Stimulated activated naive B cell treated with anti-CD40 and anti-IgM and Interleukin-4, amounts not matched to agents 10 μg/mL and 1 μg/mL and 100 μg/mL, for 72 hours (primary cell): ENCODE results near the gene CPA4.

ENCODE experiments used
- ATAC-seq, 2 donors: fragments of 150-1000 bp; cut with Tn5 transposase; replicated peaks; 2 replicates each; pipeline ENCODE4 v1.10.0; 2021; ENCODE audit warnings: moderate library complexity in 1 of 2
- DNase-seq: peaks from one replicate; pipeline ENCODE4 v3.0.0; 2021
- H3K27ac Mint-ChIP-seq: one replicate; pipeline ENCODE4 v1.8.0; 2022; ENCODE audit warnings: mild to moderate bottlenecking, mixed read lengths
- H3K27me3 Mint-ChIP-seq, 2 donors: one replicate each; pipeline ENCODE4 v1.8.0; 2022; ENCODE audit warnings: mixed read lengths in 2 of 2
- H3K36me3 Mint-ChIP-seq, 2 donors: one replicate each; pipeline ENCODE4 v1.8.0; 2022; ENCODE audit warnings: mixed read lengths in 2 of 2, mild to moderate bottlenecking in 1 of 2
- H3K4me1 Mint-ChIP-seq, 2 donors: one replicate each; pipeline ENCODE4 v1.8.0; 2022; ENCODE audit warnings: mixed read lengths in 2 of 2, mild to moderate bottlenecking in 1 of 2
- H3K4me3 Mint-ChIP-seq, 2 donors: one replicate each; pipeline ENCODE4 v1.8.0; 2022; ENCODE audit warnings: mild to moderate bottlenecking in 2 of 2, mixed read lengths in 2 of 2, moderate library complexity in 1 of 2
- H3K9me3 Mint-ChIP-seq, 2 donors: one replicate each; pipeline ENCODE4 v1.8.0; 2022; ENCODE audit warnings: mixed read lengths in 2 of 2, mild to moderate bottlenecking in 1 of 2

The CPA4 gene

DNA sequence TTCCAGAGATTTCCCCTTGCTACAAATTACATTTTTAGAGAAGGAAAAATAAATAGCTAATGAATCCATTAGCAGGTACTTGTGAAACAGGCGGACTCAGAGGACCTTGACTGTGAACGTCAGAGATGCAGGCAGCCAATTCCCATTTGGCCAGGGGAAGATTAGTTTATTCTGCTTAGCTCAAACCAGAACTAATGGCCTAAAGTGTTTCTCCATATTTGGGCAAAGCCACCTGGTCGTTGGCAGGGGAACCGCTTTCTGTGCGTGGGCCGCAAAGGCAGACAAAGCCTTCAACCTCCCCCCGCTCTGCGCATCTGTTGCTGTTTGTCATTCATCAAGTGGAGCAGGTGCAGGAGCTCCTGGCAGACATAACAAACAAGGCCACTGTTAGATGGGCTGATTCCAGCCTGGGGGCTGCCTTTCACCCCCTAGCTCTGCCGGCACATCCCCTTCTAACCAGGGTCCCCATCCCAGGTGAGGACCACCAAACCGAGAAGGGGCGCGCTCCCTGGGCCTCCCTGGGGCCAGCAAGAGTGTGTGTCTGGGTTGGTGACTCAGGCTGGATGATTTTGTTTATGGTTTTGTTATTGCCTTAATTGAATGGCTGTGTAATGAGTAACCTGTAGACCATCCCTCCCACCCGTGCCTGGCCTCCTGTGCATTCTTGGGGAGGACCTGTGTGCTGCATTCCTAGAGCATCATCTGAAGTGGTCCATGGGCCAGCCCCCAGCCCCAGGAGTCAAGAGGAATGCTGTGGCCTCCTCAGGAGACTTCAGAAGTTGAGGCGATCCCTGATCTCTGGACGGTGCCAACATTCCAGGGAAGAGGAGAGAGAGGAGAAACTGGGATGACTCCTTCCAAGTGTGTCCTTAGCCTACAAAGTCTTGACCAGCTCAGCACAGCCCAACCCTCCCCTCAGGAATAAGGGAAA is 72.8 kb downstream of the CPA4 start:
- H3K27ac Mint-ChIP-seq: no peak overlapping the region
- H3K4me3 Mint-ChIP-seq: no peak overlapping the region
- DNase-seq: no peak
- H3K9me3 Mint-ChIP-seq: peaks cover 0 to under 1% of the 10 kb centered on the region in 2 donors
- ATAC-seq: peak; percentile 18 to 21
- H3K27me3 Mint-ChIP-seq: no peaks in the 10 kb centered on the region
- no peaks in the 10 kb centered on the region for H3K4me1 Mint-ChIP-seq
- no peaks in the 10 kb centered on the region for H3K36me3 Mint-ChIP-seq

- Mint-ChIP-seq H3K27me3 (no peaks in the 10 kb centered on the region), H3K27ac (no peak overlapping the region), H3K36me3 (no peaks in the 10 kb centered on the region), H3K4me1 (no peaks in the 10 kb centered on the region), H3K9me3 (no peaks in the 10 kb centered on the region), H3K4me3 (no peak overlapping the region)
- ATAC-seq (no peak), DNase-seq (no peak)
Measured at GRCh38 chr7:130366564-130366963, 73.6 kb downstream of the CPA4 start.

- no peak for ATAC-seq
Measured at GRCh38 chr7:130367088-130367755, 74.3 kb downstream of the CPA4 start.

DNA sequence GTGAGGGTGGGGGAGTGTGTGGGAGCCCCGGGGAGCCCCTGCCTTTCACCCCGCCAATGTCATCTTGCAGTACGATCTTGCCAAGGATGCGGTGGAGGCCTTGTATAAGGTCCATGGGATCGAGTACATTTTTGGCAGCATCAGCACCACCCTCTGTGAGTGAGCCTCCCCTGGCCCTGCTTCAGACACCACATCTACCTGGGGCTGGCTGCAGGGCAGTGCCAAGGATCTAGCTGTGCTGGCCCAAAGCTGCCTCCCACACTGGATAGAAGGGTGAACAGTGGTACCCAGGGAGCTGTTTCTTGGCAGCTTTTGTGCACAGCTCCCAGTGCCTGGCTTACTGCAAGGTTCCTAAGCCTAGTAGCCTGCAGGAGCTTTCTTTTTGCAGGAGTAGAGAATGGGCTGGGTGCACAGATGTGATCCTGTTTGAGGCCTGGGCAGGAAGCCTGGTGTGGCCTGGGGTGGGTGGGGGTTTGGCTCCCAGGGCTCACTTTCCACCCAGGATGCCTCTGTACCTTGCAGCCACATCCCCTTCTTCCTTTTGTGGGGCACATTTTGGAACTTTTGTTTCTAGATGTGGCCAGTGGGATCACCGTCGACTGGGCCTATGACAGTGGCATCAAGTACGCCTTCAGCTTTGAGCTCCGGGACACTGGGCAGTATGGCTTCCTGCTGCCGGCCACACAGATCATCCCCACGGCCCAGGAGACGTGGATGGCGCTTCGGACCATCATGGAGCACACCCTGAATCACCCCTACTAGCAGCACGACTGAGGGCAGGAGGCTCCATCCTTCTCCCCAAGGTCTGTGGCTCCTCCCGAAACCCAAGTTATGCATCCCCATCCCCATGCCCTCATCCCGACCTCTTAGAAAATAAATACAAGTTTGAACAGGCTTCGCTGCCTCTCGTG is 75.1 kb downstream of the CPA4 start:
- no peak overlapping the region for H3K27ac Mint-ChIP-seq
- no peak overlapping the region for H3K4me3 Mint-ChIP-seq
- H3K27me3 Mint-ChIP-seq: no peaks in the 10 kb centered on the region
- ATAC-seq (no peak), DNase-seq (no peak)
- H3K36me3 Mint-ChIP-seq: no peaks in the 10 kb centered on the region
- H3K9me3 Mint-ChIP-seq: no peaks in the 10 kb centered on the region
- no peaks in the 10 kb centered on the region for H3K4me1 Mint-ChIP-seq

More at GRCh38 chr7:130367088-130367755, 74.3 kb downstream of the CPA4 start:
- Mint-ChIP-seq H3K27me3 (no peaks in the 10 kb centered on the region), H3K9me3 (no peaks in the 10 kb centered on the region), H3K36me3 (no peaks in the 10 kb centered on the region), H3K4me3 (no peak overlapping the region), H3K27ac (no peak overlapping the region), H3K4me1 (no peaks in the 10 kb centered on the region)
- no peak for DNase-seq

DNA sequence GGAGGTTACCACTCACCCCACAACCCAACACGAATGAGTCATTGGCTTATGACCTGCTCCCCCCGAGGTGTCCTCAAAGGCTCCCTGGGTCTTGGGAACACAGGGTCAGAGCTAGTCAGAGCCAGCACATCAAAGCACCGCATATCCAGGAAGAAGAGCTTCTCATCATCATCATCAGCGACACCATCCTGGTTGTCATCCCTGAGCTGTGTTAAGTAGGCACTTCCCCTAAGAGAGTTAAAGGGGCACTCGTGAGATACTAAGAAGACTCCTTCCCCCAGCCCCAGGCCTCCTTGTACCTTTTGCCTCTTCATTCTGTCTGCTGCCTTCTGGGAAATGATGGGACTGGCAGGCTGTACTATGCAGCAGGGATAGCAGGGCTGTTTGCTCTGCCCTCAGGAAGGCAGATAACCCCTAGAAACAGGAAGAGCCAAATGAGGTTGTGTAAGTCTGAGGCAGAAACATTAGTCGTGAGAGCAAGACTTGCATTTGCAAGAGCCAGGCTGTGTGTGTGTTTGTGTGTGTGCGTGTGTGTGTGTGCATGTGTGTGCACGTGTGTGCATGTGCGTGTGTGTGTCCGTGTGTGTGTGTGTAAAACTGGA is 76.2 kb downstream of the CPA4 start:
- H3K27me3 Mint-ChIP-seq: no peaks in the 10 kb centered on the region
- no peak for ATAC-seq
- no peak overlapping the region for H3K4me3 Mint-ChIP-seq
- DNase-seq: no peak
- H3K9me3 Mint-ChIP-seq: no peaks in the 10 kb centered on the region
- H3K36me3 Mint-ChIP-seq: no peaks in the 10 kb centered on the region
- H3K4me1 Mint-ChIP-seq: no peaks in the 10 kb centered on the region
- no peak overlapping the region for H3K27ac Mint-ChIP-seq

GRCh38 chr7:130369831-130370550 is 77.0 kb downstream of the CPA4 start:
- H3K4me3 Mint-ChIP-seq: no peak overlapping the region
- ATAC-seq: no peak
- no peaks in the 10 kb centered on the region for H3K36me3 Mint-ChIP-seq
- no peak for DNase-seq
- H3K27me3 Mint-ChIP-seq: no peaks in the 10 kb centered on the region
- H3K9me3 Mint-ChIP-seq: peaks cover under 1 to 1% of the 10 kb centered on the region in 2 donors
- no peaks in the 10 kb centered on the region for H3K4me1 Mint-ChIP-seq
- no peak overlapping the region for H3K27ac Mint-ChIP-seq

- H3K4me1 Mint-ChIP-seq: no peaks in the 10 kb centered on the region
- H3K9me3 Mint-ChIP-seq: peaks cover 5 to 6% of the 10 kb centered on the region in 2 donors
- no peak for DNase-seq
- no peak overlapping the region for H3K27ac Mint-ChIP-seq
- ATAC-seq: no peak
- H3K27me3 Mint-ChIP-seq: no peaks in the 10 kb centered on the region
- no peak overlapping the region for H3K4me3 Mint-ChIP-seq
- H3K36me3 Mint-ChIP-seq: no peaks in the 10 kb centered on the region
Measured at GRCh38 chr7:130371046-130371445, 78.1 kb downstream of the CPA4 start.

GRCh38 chr7:130372402-130373165 is 79.6 kb downstream of the CPA4 start:
- Mint-ChIP-seq H3K4me1 (no peaks in the 10 kb centered on the region), H3K9me3 (peaks cover 10 to 12% of the 10 kb centered on the region in 2 donors), H3K27ac (no peak overlapping the region), H3K27me3 (no peaks in the 10 kb centered on the region), H3K36me3 (no peaks in the 10 kb centered on the region), H3K4me3 (no peak overlapping the region)
- ATAC-seq: no peak
- DNase-seq: no peak
